Thoracic aorta (tissue), 2 donors: Measurements from ENCODE around the gene C2CD4C. TPM values are rescaled to one million over a fixed set of nuclear protein-coding genes. Genes with fewer than 3 reads are reported as not detected.

Experiments used
- ATAC-seq: fragments of 150-250 bp; one replicate; pipeline ENCODE4 v1.8.0; 2017; ENCODE audit warnings: low read depth; ENCODE audit not compliant: insufficient number of reproducible peaks, low FRiP score
- DNase-seq: peaks from one replicate; pipeline ENCODE4 v3.0.0-alpha.2; 2020; ENCODE audit warnings: low spot score
- H3K27ac ChIP-seq, 2 donors: fragments of 200-600 bp; sonication (generic); 1 replicate in 1 of 2; 2 replicates in 1 of 2; pipeline ENCODE4 v1.5.1; 2016; ENCODE audit warnings: mild to moderate bottlenecking in 2 of 2, moderate library complexity in 2 of 2
- H3K27me3 ChIP-seq: fragments of 200-600 bp; sonication (generic); replicated peaks from 2 replicates; pipeline ENCODE4 v1.6.0; 2016; ENCODE audit warnings: mild to moderate bottlenecking; ENCODE audit not compliant: insufficient read depth
- H3K36me3 ChIP-seq: fragments of 200-600 bp; sonication (generic); one replicate; pipeline ENCODE4 v1.5.1; 2016
- H3K4me1 ChIP-seq, 2 donors: fragments of 200-600 bp; sonication (generic); 1 replicate in 1 of 2; 2 replicates in 1 of 2; pipeline versions ENCODE4 v1.5.1 to v1.6.0; 2016; ENCODE audit warnings: low read depth in 2 of 2, mild to moderate bottlenecking in 1 of 2; ENCODE audit not compliant: control insufficient read depth in 1 of 2
- H3K4me3 ChIP-seq: fragments of 200-600 bp; sonication (generic); 2 replicates; pipeline ENCODE4 v1.5.1; 2016; ENCODE audit warnings: mild to moderate bottlenecking
- H3K9me3 ChIP-seq: fragments of 200-600 bp; sonication (generic); 2 replicates; pipeline ENCODE4 v1.5.1; 2016
- CTCF ChIP-seq: fragments of 200-600 bp; sonication (generic); IDR thresholded peaks from one replicate; pipeline ENCODE4 v1.5.1; 2019; ENCODE audit warnings: antibody characterized with exemption
- total RNA-seq, 2 donors: library from RNA; depleted of rRNA; stranded (reverse); fragments of >200 nt; gene quantifications; one replicate each; pipeline versions ENCODE4 v1.1.0 to v1.2.3, GENCODE V29; 2016

The C2CD4C gene
- total RNA-seq, 2 donors from 2014 or later, result 0.54 to 1.6 TPM

GRCh38 chr19:373391-374182, 35.4 kb downstream of the C2CD4C start:
- DNase-seq (no peak), ATAC-seq (no peak)
- no peak for TF ChIP-seq CTCF
- Histone ChIP-seq H3K36me3 (no peaks in the 10 kb centered on the region), H3K27ac (no peak overlapping the region), H3K4me1 (no peaks in the 10 kb centered on the region), H3K4me3 (no peak overlapping the region), H3K9me3 (no peaks in the 10 kb centered on the region), H3K27me3 (no peaks in the 10 kb centered on the region)

- no peaks in the 10 kb centered on the region for H3K27me3 ChIP-seq
- TF ChIP-seq CTCF, result no peak
- ATAC-seq (no peak), DNase-seq (no peak)
- H3K9me3 ChIP-seq, result no peaks in the 10 kb centered on the region
- no peak overlapping the region for H3K4me3 ChIP-seq
- no peaks in the 10 kb centered on the region for H3K4me1 ChIP-seq
- H3K36me3 ChIP-seq, result no peaks in the 10 kb centered on the region
- no peak overlapping the region for H3K27ac ChIP-seq
Measured at GRCh38 chr19:372306-372890, 36.5 kb downstream of the C2CD4C start.

GRCh38 chr19:371501-372168, 37.3 kb downstream of the C2CD4C start:
- ATAC-seq, result no peak
- TF ChIP-seq CTCF, result no peak
- H3K4me1 ChIP-seq, result no peaks in the 10 kb centered on the region
- DNase-seq, result no peak
- no peaks in the 10 kb centered on the region for H3K9me3 ChIP-seq
- H3K27ac ChIP-seq, result no peak overlapping the region
- H3K4me3 ChIP-seq, result no peak overlapping the region
- no peaks in the 10 kb centered on the region for H3K27me3 ChIP-seq
- no peaks in the 10 kb centered on the region for H3K36me3 ChIP-seq

- Histone ChIP-seq H3K27ac (no peak overlapping the region), H3K9me3 (no peaks in the 10 kb centered on the region), H3K36me3 (no peaks in the 10 kb centered on the region), H3K4me3 (no peak overlapping the region), H3K4me1 (no peaks in the 10 kb centered on the region), H3K27me3 (no peaks in the 10 kb centered on the region)
- no peak for ATAC-seq
- no peak for TF ChIP-seq CTCF
- no peak for DNase-seq
Measured at GRCh38 chr19:370641-371330, 38.2 kb downstream of the C2CD4C start.

- Histone ChIP-seq H3K36me3 (no peaks in the 10 kb centered on the region), H3K4me3 (no peak overlapping the region), H3K27ac (no peak overlapping the region), H3K9me3 (no peaks in the 10 kb centered on the region), H3K27me3 (no peaks in the 10 kb centered on the region), H3K4me1 (no peaks in the 10 kb centered on the region)
- ATAC-seq (no peak), DNase-seq (no peak)
- no peak for TF ChIP-seq CTCF
Measured at GRCh38 chr19:369876-370275, 39.1 kb downstream of the C2CD4C start.
